Nephron progenitor cell (in vitro differentiated cells): ENCODE measurements around the gene RASSF1.

Experiments used
- DNase-seq: peaks from one replicate; pipeline ENCODE4 v3.0.0; 2021
- H3K27ac Mint-ChIP-seq: 2 replicates; pipeline ENCODE4 v1.8.0; 2021; ENCODE audit warnings: mild to moderate bottlenecking, moderate library complexity, mixed read lengths
- H3K27me3 Mint-ChIP-seq: 2 replicates; pipeline ENCODE4 v1.8.0; 2021; ENCODE audit warnings: mild to moderate bottlenecking, low read depth, mixed read lengths; ENCODE audit not compliant: poor library complexity
- H3K36me3 Mint-ChIP-seq: 2 replicates; pipeline ENCODE4 v1.8.0; 2021; ENCODE audit warnings: low read depth, mixed read lengths
- H3K4me1 Mint-ChIP-seq: 2 replicates; pipeline ENCODE4 v1.8.0; 2021; ENCODE audit warnings: mixed read lengths
- H3K4me3 Mint-ChIP-seq: 2 replicates; pipeline ENCODE4 v1.8.0; 2021; ENCODE audit warnings: mild to moderate bottlenecking, moderate library complexity, mixed read lengths
- H3K9me3 Mint-ChIP-seq: 2 replicates; pipeline ENCODE4 v1.8.0; 2021; ENCODE audit warnings: mild to moderate bottlenecking, moderate library complexity, mixed read lengths
- CTCF ChIP-seq: fragments of 200-600 bp; sonication (generic); IDR thresholded peaks from 2 replicates; pipeline ENCODE4 v1.5.0; 2021; ENCODE audit warnings: antibody characterized with exemption

Gene RASSF1

GRCh38 chr3:50340147-50340447 lies 539 bp downstream of the RASSF1 start:
- DNase-seq = no peak
- H3K9me3 Mint-ChIP-seq = peaks cover 4% of the 10 kb centered on the region
- no peak overlapping the region for H3K27ac Mint-ChIP-seq
- H3K27me3 Mint-ChIP-seq = peaks cover 74% of the 10 kb centered on the region
- H3K36me3 Mint-ChIP-seq = no peaks in the 10 kb centered on the region
- TF ChIP-seq CTCF = no peak
- H3K4me3 Mint-ChIP-seq = peak overlapping the region; percentile 25
- H3K4me1 Mint-ChIP-seq = peaks cover 41% of the 10 kb centered on the region

- Mint-ChIP-seq H3K36me3 (no peaks in the 10 kb centered on the region), H3K4me3 (peak overlapping the region; percentile 61), H3K27me3 (peaks cover 69% of the 10 kb centered on the region), H3K9me3 (peaks cover 4% of the 10 kb centered on the region), H3K27ac (no peak overlapping the region), H3K4me1 (peaks cover 43% of the 10 kb centered on the region)
- TF ChIP-seq CTCF = no peak
- no peak for DNase-seq
Observed at GRCh38 chr3:50339485-50340146, 1.0 kb downstream of the RASSF1 start.

GRCh38 chr3:50338965-50339364 lies 1.7 kb downstream of the RASSF1 start:
- H3K4me1 Mint-ChIP-seq = peaks cover 50% of the 10 kb centered on the region
- peaks cover 63% of the 10 kb centered on the region for H3K27me3 Mint-ChIP-seq
- TF ChIP-seq CTCF = no peak
- peak overlapping the region; percentile 94 for H3K4me3 Mint-ChIP-seq
- H3K9me3 Mint-ChIP-seq = peaks cover 2% of the 10 kb centered on the region
- no peak overlapping the region for H3K27ac Mint-ChIP-seq
- no peak for DNase-seq
- H3K36me3 Mint-ChIP-seq = no peaks in the 10 kb centered on the region

DNA sequence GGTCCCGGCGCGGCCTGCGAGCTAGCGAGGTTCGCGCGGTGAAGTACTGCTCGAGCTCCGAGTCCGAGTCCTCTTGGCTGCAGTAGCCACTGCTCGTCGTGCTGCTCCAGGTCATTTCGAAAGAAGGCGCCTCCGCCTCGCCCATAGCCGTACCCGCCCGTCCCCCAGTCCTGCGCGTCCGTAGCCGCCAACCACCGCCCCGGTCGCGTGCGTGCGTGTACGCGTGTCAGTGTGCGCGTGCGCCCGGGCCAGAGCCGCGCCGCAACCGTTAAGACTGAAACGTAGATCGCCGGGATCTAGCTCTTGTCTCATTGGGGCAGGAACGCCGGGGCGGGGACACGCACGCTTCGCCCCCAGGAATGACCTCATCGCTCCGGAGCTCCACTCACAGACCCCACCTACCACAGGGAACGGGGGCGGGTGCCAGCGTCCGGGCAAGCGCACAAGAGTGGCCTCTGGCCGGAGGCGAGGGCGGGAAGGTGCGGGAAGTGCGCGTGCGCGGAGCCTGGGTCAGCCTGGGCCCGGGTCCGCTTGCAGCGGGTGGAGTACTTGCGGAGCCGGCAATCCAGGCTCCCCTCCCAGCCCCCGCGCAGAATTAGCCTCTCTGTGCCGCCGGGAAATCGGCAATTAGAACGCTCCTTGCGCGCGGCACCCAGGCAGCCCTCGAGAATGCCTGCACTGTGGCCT lies 3.3 kb downstream of the RASSF1 start:
- TF ChIP-seq CTCF = no peak
- Mint-ChIP-seq H3K4me3 (peak overlapping the region; percentile 94), H3K9me3 (no peaks in the 10 kb centered on the region), H3K36me3 (no peaks in the 10 kb centered on the region), H3K27ac (peak overlapping the region; percentile 99), H3K4me1 (peaks cover 55% of the 10 kb centered on the region), H3K27me3 (peaks cover 46% of the 10 kb centered on the region)
- peak; percentile 99 for DNase-seq

DNA sequence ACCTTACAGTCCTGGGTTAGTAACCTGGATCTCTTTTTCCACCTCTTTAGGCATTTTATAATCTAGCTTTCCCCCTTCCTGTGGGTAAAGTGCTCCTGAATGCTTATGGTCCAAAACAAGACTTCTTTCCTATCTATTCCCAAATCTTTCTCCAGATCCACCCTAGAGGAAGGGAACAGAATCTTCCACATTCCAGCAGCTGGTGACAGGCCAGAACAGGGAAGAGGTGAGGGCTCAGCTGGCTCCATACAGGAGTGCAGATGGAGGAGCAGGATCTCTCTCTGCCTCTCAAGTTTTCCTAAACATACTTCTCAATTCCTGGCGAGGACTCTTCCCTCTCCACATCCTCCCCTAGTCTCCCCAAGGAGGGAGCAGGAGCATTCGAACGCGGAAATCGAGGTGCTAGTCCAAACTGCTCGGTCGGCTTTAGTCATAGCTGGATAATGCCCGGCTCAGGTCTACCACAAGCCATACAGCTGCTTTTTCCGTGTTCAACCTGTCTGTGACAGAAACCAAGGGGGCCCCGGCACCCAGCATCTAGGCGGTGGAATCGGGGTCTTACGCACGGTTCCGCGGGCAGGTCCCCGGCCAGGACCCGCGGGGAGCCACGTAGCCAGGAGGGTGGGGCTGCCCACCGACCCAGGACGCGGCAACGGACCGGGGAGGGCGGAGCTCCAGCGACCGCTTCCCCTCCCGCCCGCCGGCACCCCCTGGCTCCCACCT lies 4.0 kb downstream of the RASSF1 start:
- H3K4me3 Mint-ChIP-seq = peak overlapping the region; percentile 94

More for the DNA sequence above, 4.0 kb downstream of the RASSF1 start:
- Mint-ChIP-seq H3K27me3 (peaks cover 39% of the 10 kb centered on the region), H3K36me3 (no peaks in the 10 kb centered on the region), H3K4me1 (peaks cover 55% of the 10 kb centered on the region), H3K27ac (peak overlapping the region; percentile 95), H3K9me3 (no peaks in the 10 kb centered on the region)
- no peak for DNase-seq
- no peak for TF ChIP-seq CTCF
